GM23338 (cell line): ENCODE measurements around the gene TNIP2.
"Not testable (repeated sequence)": the region's sequence is repeated elsewhere in the genome, so short reads cannot be mapped to it uniquely, and the experiment has no call there.

Experiments
- CREB1 ChIP-seq: fragments of 250-450 bp; sonication (Bioruptor Pico); IDR thresholded peaks from 2 replicates; pipeline ENCODE4 v1.5.0; 2020; ENCODE audit warnings: low read depth, mild to moderate bottlenecking, moderate library complexity
- CTCF ChIP-seq, 2 experiments: fragments of 200-600 bp in 1 of 2; sonication (generic) in 1 of 2; conservative IDR thresholded peaks; 2 replicates each; pipeline versions ENCODE4 v1.5.1 to v1.6.1; 2016 to 2017; ENCODE audit warnings: antibody characterized with exemption in 2 of 2, low read depth in 2 of 2, mild to moderate bottlenecking in 2 of 2, moderate library complexity in 1 of 2
- ETS1 ChIP-seq: IDR thresholded peaks from 2 replicates; pipeline ENCODE4 v1.6.1; 2016; ENCODE audit warnings: antibody characterized with exemption
- EZH2 ChIP-seq: fragments of 200-600 bp; sonication (generic); IDR thresholded peaks from one replicate; pipeline ENCODE4 v1.8.0; 2017; ENCODE audit warnings: antibody characterized with exemption, mild to moderate bottlenecking, low read depth; ENCODE audit not compliant: unreplicated experiment
- EZH2phosphoT487 ChIP-seq: fragments of 200-600 bp; sonication (generic); IDR thresholded peaks from one replicate; pipeline ENCODE4 v1.8.1; 2018; ENCODE audit warnings: antibody characterized with exemption; ENCODE audit not compliant: unreplicated experiment
- JUNB ChIP-seq: IDR thresholded peaks from one replicate; pipeline ENCODE4 v1.6.1; 2016; ENCODE audit warnings: antibody characterized with exemption; ENCODE audit not compliant: unreplicated experiment
- NANOG ChIP-seq: IDR thresholded peaks from 2 replicates; pipeline ENCODE4 v1.6.1; 2016; ENCODE audit warnings: antibody characterized with exemption, borderline replicate concordance
- POLR2AphosphoS5 ChIP-seq: IDR thresholded peaks from 2 replicates; pipeline ENCODE4 v1.6.1; 2016; ENCODE audit warnings: antibody characterized with exemption, low read depth
- REST ChIP-seq: IDR thresholded peaks from one replicate; pipeline ENCODE4 v1.6.1; 2018; ENCODE audit warnings: antibody characterized with exemption; ENCODE audit not compliant: unreplicated experiment
- ZNF114 ChIP-seq: fragments of 250-450 bp; sonication (Bioruptor Pico); IDR thresholded peaks from 2 replicates; pipeline ENCODE4 v1.5.0; 2020; ENCODE audit warnings: mild to moderate bottlenecking, moderate library complexity

- not testable (repeated sequence) for TF ChIP-seq EZH2; CTCF (conservative IDR thresholded peaks at IDR 0.05; ENCODE audit: low read depth in 2 of 2); CREB1 (CRISPR knock-in tag); POLR2AphosphoS5; REST; EZH2phosphoT487; ZNF114; ETS1; NANOG; JUNB
Observed at GRCh38 chr4:2738296-2738695, 17.8 kb downstream of the TNIP2 start.
